WTC11 (cell line): Measurements from ENCODE around the gene OR4K1. TPM values are rescaled to one million over a fixed set of nuclear protein-coding genes. Genes with fewer than 3 reads are reported as not detected.

Experiments
- FOXK1 ChIP-seq: sonication (generic); formaldehyde crosslinking; IDR thresholded peaks from 2 replicates; pipeline ENCODE4 v1.8.0; 2022; ENCODE audit warnings: mild to moderate bottlenecking, moderate library complexity, missing genetic modification reagents
- MYBL2 ChIP-seq: sonication (generic); formaldehyde crosslinking; IDR thresholded peaks from 2 replicates; pipeline ENCODE4 v1.8.1; 2023; ENCODE audit warnings: mild to moderate bottlenecking, moderate library complexity, missing genetic modification reagents
- SMAD3 ChIP-seq: sonication (generic); formaldehyde crosslinking; IDR thresholded peaks from 2 replicates; pipeline ENCODE4 v1.8.0; 2022; ENCODE audit warnings: missing genetic modification reagents, mild to moderate bottlenecking, borderline replicate concordance
- TEAD1 ChIP-seq: sonication (generic); formaldehyde crosslinking; IDR thresholded peaks from 2 replicates; pipeline ENCODE4 v1.8.0; 2022; ENCODE audit warnings: mild to moderate bottlenecking, missing genetic modification reagents
- total RNA-seq: library from RNA; stranded (reverse); gene quantifications from 3 replicates; pipeline ENCODE4 v1.2.3, GENCODE V29; 2021
- TF ChIP-seq, protein P1 (sequence below): sonication (generic); formaldehyde crosslinking; IDR thresholded peaks from 2 replicates; pipeline ENCODE4 v1.8.0; 2022; ENCODE audit warnings: mild to moderate bottlenecking, missing genetic modification reagents
- TF ChIP-seq, protein P2 (sequence below): sonication (generic); formaldehyde crosslinking; IDR thresholded peaks from 2 replicates; pipeline ENCODE4 v1.8.0; 2023; ENCODE audit warnings: mild to moderate bottlenecking, missing genetic modification reagents
- TF ChIP-seq, protein P3 (sequence below): sonication (generic); formaldehyde crosslinking; IDR thresholded peaks from 2 replicates; pipeline ENCODE4 v1.8.1; 2023; ENCODE audit warnings: mild to moderate bottlenecking, moderate library complexity, missing genetic modification reagents
- TF ChIP-seq, protein P4 (sequence below): fragments of 250-450 bp; sonication (Bioruptor Pico); IDR thresholded peaks from 2 replicates; pipeline ENCODE4 v2.1.2; 2022; ENCODE audit warnings: mild to moderate bottlenecking, moderate library complexity

OR4K1 gene
- total RNA-seq, 1 experiment from 2014 or later = not detected

DNA sequence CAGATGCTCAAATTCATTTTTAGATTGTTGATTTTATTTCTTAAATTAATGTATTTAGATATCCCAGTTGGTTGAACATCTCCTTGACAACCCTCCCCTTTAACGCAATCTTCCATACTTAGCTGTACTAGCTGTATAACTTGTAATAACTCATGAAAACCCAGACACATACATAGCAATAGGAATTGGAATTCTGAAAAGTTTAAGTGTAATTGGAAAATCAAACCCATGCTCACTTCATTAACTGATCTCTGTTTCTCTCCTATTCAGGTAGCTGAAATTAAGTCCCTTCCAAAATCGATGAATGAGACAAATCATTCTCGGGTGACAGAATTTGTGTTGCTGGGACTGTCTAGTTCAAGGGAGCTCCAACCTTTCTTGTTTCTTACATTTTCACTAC lies 44.6 kb downstream of the OR4K1 start, which contains the start of gene OR4K15 (continued):
- TF ChIP-seq, protein P1, sequence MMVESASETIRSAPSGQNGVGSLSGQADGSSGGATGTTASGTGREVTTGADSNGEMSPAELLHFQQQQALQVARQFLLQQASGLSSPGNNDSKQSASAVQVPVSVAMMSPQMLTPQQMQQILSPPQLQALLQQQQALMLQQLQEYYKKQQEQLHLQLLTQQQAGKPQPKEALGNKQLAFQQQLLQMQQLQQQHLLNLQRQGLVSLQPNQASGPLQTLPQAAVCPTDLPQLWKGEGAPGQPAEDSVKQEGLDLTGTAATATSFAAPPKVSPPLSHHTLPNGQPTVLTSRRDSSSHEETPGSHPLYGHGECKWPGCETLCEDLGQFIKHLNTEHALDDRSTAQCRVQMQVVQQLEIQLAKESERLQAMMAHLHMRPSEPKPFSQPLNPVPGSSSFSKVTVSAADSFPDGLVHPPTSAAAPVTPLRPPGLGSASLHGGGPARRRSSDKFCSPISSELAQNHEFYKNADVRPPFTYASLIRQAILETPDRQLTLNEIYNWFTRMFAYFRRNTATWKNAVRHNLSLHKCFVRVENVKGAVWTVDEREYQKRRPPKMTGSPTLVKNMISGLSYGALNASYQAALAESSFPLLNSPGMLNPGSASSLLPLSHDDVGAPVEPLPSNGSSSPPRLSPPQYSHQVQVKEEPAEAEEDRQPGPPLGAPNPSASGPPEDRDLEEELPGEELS (CRISPR knock-in tag) = no peak
- TF ChIP-seq, protein P2, sequence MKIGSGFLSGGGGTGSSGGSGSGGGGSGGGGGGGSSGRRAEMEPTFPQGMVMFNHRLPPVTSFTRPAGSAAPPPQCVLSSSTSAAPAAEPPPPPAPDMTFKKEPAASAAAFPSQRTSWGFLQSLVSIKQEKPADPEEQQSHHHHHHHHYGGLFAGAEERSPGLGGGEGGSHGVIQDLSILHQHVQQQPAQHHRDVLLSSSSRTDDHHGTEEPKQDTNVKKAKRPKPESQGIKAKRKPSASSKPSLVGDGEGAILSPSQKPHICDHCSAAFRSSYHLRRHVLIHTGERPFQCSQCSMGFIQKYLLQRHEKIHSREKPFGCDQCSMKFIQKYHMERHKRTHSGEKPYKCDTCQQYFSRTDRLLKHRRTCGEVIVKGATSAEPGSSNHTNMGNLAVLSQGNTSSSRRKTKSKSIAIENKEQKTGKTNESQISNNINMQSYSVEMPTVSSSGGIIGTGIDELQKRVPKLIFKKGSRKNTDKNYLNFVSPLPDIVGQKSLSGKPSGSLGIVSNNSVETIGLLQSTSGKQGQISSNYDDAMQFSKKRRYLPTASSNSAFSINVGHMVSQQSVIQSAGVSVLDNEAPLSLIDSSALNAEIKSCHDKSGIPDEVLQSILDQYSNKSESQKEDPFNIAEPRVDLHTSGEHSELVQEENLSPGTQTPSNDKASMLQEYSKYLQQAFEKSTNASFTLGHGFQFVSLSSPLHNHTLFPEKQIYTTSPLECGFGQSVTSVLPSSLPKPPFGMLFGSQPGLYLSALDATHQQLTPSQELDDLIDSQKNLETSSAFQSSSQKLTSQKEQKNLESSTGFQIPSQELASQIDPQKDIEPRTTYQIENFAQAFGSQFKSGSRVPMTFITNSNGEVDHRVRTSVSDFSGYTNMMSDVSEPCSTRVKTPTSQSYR (CRISPR knock-in tag) = no peak
- TF ChIP-seq TEAD1 (CRISPR knock-in tag) (no peak), MYBL2 (CRISPR knock-in tag) (no peak), FOXK1 (CRISPR knock-in tag) (no peak), SMAD3 (CRISPR knock-in tag) (no peak)
- TF ChIP-seq, protein P3, sequence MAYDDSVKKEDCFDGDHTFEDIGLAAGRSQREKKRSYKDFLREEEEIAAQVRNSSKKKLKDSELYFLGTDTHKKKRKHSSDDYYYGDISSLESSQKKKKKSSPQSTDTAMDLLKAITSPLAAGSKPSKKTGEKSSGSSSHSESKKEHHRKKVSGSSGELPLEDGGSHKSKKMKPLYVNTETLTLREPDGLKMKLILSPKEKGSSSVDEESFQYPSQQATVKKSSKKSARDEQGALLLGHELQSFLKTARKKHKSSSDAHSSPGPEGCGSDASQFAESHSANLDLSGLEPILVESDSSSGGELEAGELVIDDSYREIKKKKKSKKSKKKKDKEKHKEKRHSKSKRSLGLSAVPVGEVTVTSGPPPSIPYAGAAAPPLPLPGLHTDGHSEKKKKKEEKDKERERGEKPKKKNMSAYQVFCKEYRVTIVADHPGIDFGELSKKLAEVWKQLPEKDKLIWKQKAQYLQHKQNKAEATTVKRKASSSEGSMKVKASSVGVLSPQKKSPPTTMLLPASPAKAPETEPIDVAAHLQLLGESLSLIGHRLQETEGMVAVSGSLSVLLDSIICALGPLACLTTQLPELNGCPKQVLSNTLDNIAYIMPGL (CRISPR knock-in tag) = no peak
- TF ChIP-seq, protein P4, sequence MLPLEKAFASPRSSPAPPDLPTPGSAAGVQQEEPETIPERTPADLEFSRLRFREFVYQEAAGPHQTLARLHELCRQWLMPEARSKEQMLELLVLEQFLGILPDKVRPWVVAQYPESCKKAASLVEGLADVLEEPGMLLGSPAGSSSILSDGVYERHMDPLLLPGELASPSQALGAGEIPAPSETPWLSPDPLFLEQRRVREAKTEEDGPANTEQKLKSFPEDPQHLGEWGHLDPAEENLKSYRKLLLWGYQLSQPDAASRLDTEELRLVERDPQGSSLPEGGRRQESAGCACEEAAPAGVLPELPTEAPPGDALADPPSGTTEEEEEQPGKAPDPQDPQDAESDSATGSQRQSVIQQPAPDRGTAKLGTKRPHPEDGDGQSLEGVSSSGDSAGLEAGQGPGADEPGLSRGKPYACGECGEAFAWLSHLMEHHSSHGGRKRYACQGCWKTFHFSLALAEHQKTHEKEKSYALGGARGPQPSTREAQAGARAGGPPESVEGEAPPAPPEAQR (CRISPR knock-in tag) = no peak

Other genes starting within 250 kb of the OR4K1 start
- not detected in 3 replicates for gene OR11H2, start 217.0 kb upstream of the OR4K1 start, total RNA-seq
- gene OR4Q3, start 187.3 kb upstream of the OR4K1 start, total RNA-seq = not detected in 3 replicates
- not detected in 3 replicates for gene OR4M1, start 157.4 kb upstream of the OR4K1 start, total RNA-seq
- gene OR4N2, start 127.1 kb upstream of the OR4K1 start, total RNA-seq = not detected in 3 replicates
- not detected in 3 replicates for gene OR4K2, start 55.8 kb upstream of the OR4K1 start, total RNA-seq
- not detected in 3 replicates for gene OR4K5, start 10.3 kb upstream of the OR4K1 start, total RNA-seq
- not detected in 3 replicates for gene OR4K15, start 44.7 kb downstream of the OR4K1 start, total RNA-seq
- gene OR4Q2, start 71.2 kb downstream of the OR4K1 start, total RNA-seq = not detected in 3 replicates
- gene OR4K14, start 88.4 kb downstream of the OR4K1 start, total RNA-seq = not detected in 3 replicates
- gene OR4K13, start 105.1 kb downstream of the OR4K1 start, total RNA-seq = not detected in 3 replicates
- gene OR4L1, start 129.1 kb downstream of the OR4K1 start, total RNA-seq = not detected in 3 replicates
- gene OR4K17, start 179.8 kb downstream of the OR4K1 start, total RNA-seq = not detected in 3 replicates
- gene OR4N5, start 207.9 kb downstream of the OR4K1 start, total RNA-seq = not detected in 3 replicates